Calu3 (cell line): ENCODE results near the gene PHC2. TPM values are rescaled to one million over a fixed set of nuclear protein-coding genes. Genes with fewer than 3 reads are reported as not detected.

Experiments
- BruUV-seq: library from RNA; stranded (reverse); fragments of 400-500 nt; replicated peaks from 2 replicates; lab custom pipeline; 2021; lab: Mats Ljungman, UMichigan
- CTCF ChIA-PET: fragments of 300-600 bp; sonication (Branson Sonifier 250); formaldehyde crosslinking; loops from one replicate; lab custom pipeline; 2022; ENCODE audit warnings: antibody characterized with exemption; lab: Charles Lee
- DNase-seq: peaks from one replicate; pipeline ENCODE4 v3.0.0; 2022
- H3K27ac Mint-ChIP-seq: one replicate; pipeline ENCODE4 v1.8.0; 2022; ENCODE audit warnings: mixed read lengths; ENCODE audit not compliant: unreplicated experiment
- H3K27me3 Mint-ChIP-seq: one replicate; pipeline ENCODE4 v1.8.0; 2022; ENCODE audit warnings: mixed read lengths; ENCODE audit not compliant: unreplicated experiment
- H3K36me3 Mint-ChIP-seq: one replicate; pipeline ENCODE4 v1.8.0; 2022; ENCODE audit warnings: mild to moderate bottlenecking, moderate library complexity, mixed read lengths; ENCODE audit not compliant: insufficient read depth, unreplicated experiment
- H3K4me1 Mint-ChIP-seq: one replicate; pipeline ENCODE4 v1.8.0; 2022; ENCODE audit warnings: mild to moderate bottlenecking, low read depth, mixed read lengths; ENCODE audit not compliant: unreplicated experiment
- H3K4me3 Mint-ChIP-seq: one replicate; pipeline ENCODE4 v1.8.0; 2022; ENCODE audit warnings: mild to moderate bottlenecking, low read depth, moderate library complexity, mixed read lengths; ENCODE audit not compliant: unreplicated experiment
- H3K9me3 Mint-ChIP-seq: one replicate; pipeline ENCODE4 v1.8.0; 2022; ENCODE audit warnings: low read depth, mixed read lengths; ENCODE audit not compliant: unreplicated experiment
- CTCF ChIP-seq: fragments of 200-600 bp; IDR thresholded peaks from one replicate; pipeline ENCODE4 v1.8.0; 2022; ENCODE audit warnings: antibody characterized with exemption; ENCODE audit not compliant: unreplicated experiment
- intact Hi-C: fragments of 100-400 bp; cut with micrococcal nuclease; formaldehyde crosslinking; loops from one replicate; pipeline ENCODE4 v1.10.0; 2022; ENCODE audit not compliant: unreplicated experiment
- total RNA-seq: library from RNA; stranded (reverse); gene quantifications from 2 replicates; pipeline ENCODE4 v1.2.3, GENCODE V29; 2022

Gene PHC2
- total RNA-seq, 1 experiment from 2014 or later, result 59.5 TPM

- no TSS peak for BruUV-seq
- Mint-ChIP-seq H3K27ac (no peak overlapping the region), H3K36me3 (peaks cover 4% of the 10 kb centered on the region), H3K27me3 (no peaks in the 10 kb centered on the region), H3K9me3 (no peaks in the 10 kb centered on the region), H3K4me3 (no peak overlapping the region), H3K4me1 (no peaks in the 10 kb centered on the region)
- no peak for DNase-seq
- intact Hi-C loops, result no loop called here
- CTCF ChIA-PET, result no interaction called here
- TF ChIP-seq CTCF, result no peak
These were observed 4.0 kb downstream of the PHC2 start for GRCh38 chr1:33426916-33427315.

- no peak overlapping the region for H3K4me3 Mint-ChIP-seq
- no peaks in the 10 kb centered on the region for H3K36me3 Mint-ChIP-seq
- CTCF ChIA-PET, result no interaction called here
These were observed 5.0 kb downstream of the PHC2 start for GRCh38 chr1:33425900-33426299.

GRCh38 chr1:33424610-33425009, 6.3 kb downstream of the PHC2 start:
- no TSS peak for BruUV-seq
- no peaks in the 10 kb centered on the region for H3K27me3 Mint-ChIP-seq
- TF ChIP-seq CTCF, result no peak
- H3K27ac Mint-ChIP-seq, result no peak overlapping the region
- H3K36me3 Mint-ChIP-seq, result no peaks in the 10 kb centered on the region
- H3K4me3 Mint-ChIP-seq, result no peak overlapping the region
- H3K4me1 Mint-ChIP-seq, result no peaks in the 10 kb centered on the region
- H3K9me3 Mint-ChIP-seq, result no peaks in the 10 kb centered on the region
- CTCF ChIA-PET, result no interaction called here
- no peak for DNase-seq
- intact Hi-C loops, result no loop called here

More at GRCh38 chr1:33425900-33426299, 5.0 kb downstream of the PHC2 start:
- Mint-ChIP-seq H3K9me3 (no peaks in the 10 kb centered on the region), H3K27me3 (no peaks in the 10 kb centered on the region), H3K4me1 (no peaks in the 10 kb centered on the region), H3K27ac (no peak overlapping the region)
- intact Hi-C loops, result no loop called here
- TF ChIP-seq CTCF, result no peak
- no peak for DNase-seq
- BruUV-seq, result no TSS peak

- no peaks in the 10 kb centered on the region for H3K27me3 Mint-ChIP-seq
- no peaks in the 10 kb centered on the region for H3K36me3 Mint-ChIP-seq
- intact Hi-C loops, result no loop called here
- no peak for DNase-seq
- H3K27ac Mint-ChIP-seq, result no peak overlapping the region
- H3K4me1 Mint-ChIP-seq, result no peaks in the 10 kb centered on the region
- TF ChIP-seq CTCF, result no peak
- BruUV-seq, result no TSS peak
- CTCF ChIA-PET, result no interaction called here
- H3K4me3 Mint-ChIP-seq, result no peak overlapping the region
- no peaks in the 10 kb centered on the region for H3K9me3 Mint-ChIP-seq
These were observed 6.7 kb downstream of the PHC2 start for GRCh38 chr1:33424205-33424604.
